Uterus (tissue), 2 donors: ENCODE results near the gene XKRX.

Experiments used
- CTCF ChIP-seq, 4 experiments: fragments of 200-600 bp in 2 of 4; fragments of 450-650 bp in 2 of 4; sonication (generic) in 2 of 4; IDR thresholded peaks; one replicate each; pipeline ENCODE4 v1.5.1; 2016 to 2019; ENCODE audit warnings: antibody characterized with exemption in 4 of 4, mild to moderate bottlenecking in 2 of 4, moderate library complexity in 1 of 4
- POLR2A ChIP-seq, 2 donors: fragments of 450-650 bp; IDR thresholded peaks; one replicate each; pipeline ENCODE4 v1.6.1; 2016; ENCODE audit warnings: antibody characterized with exemption in 2 of 2, mild to moderate bottlenecking in 1 of 2, moderate library complexity in 1 of 2

- TF ChIP-seq POLR2A (IDR thresholded peaks at IDR 0.05) (no peak), CTCF (IDR thresholded peaks at IDR 0.05) (no peak)
Measured at GRCh38 chrX:100973411-100973810, 44.7 kb upstream of the XKRX start.
